SK-N-SH (cell line): Measurements from ENCODE around the gene SPOP. TPM values are rescaled to one million over a fixed set of nuclear protein-coding genes. Genes with fewer than 3 reads are reported as not detected.

Experiments
- CTCF ChIA-PET: fragments of 300-600, 350-600 bp; formaldehyde crosslinking; extraction: SDS; loops from one replicate; lab custom pipeline; 2021; lab: Yijun Ruan, JAX
- POLR2A ChIA-PET: fragments of 350-600 bp; sonication (Branson Sonifier 250); formaldehyde crosslinking; extraction: SDS; loops from one replicate; lab custom pipeline; 2020; ENCODE audit warnings: antibody characterized with exemption, inconsistent platforms; lab: Yijun Ruan, JAX
- DNase-seq: peaks from one replicate; pipeline ENCODE4 v3.0.0; 2012
- H2AFZ ChIP-seq: fragments of 200-600 bp; sonication (generic); 2 replicates; pipeline ENCODE4 v1.8.1; 2016; ENCODE audit warnings: antibody characterized with exemption, mild to moderate bottlenecking, low read depth
- H3F3A ChIP-seq: fragments of 200-600 bp; sonication (generic); replicated peaks from 2 replicates; pipeline ENCODE3; 2016; ENCODE audit warnings: antibody characterized with exemption, mild to moderate bottlenecking; ENCODE audit not compliant: insufficient read depth
- H3K27ac ChIP-seq, 2 experiments: fragments of 200-500 bp in 1 of 2; fragments of 200-600 bp in 1 of 2; sonication (Bioruptor generic) in 1 of 2; sonication (generic), shearing (Covaris generic) in 1 of 2; 2 replicates each; pipeline versions ENCODE4 v1.5.1 to v1.6.1; 2014 to 2016; ENCODE audit warnings: low read depth in 2 of 2, inconsistent platforms in 1 of 2, low read length in 1 of 2, mild to moderate bottlenecking in 1 of 2, mixed read lengths in 1 of 2
- H3K27me3 ChIP-seq: fragments of 200-600 bp; sonication (generic), shearing (Covaris generic); 2 replicates; pipeline ENCODE4 v1.6.1; 2016; ENCODE audit warnings: mixed run types; ENCODE audit not compliant: insufficient read depth
- H3K36me3 ChIP-seq, 2 experiments: fragments of 200-500 bp in 1 of 2; fragments of 200-600 bp in 1 of 2; sonication (Bioruptor generic) in 1 of 2; sonication (generic) in 1 of 2; replicated peaks in 1 of 2; 2 replicates each; pipeline versions ENCODE3 to v1.5.1; 2014 to 2016; ENCODE audit warnings: low read length in 1 of 2, mild to moderate bottlenecking in 1 of 2; ENCODE audit not compliant: insufficient read depth in 2 of 2, control insufficient read depth in 1 of 2
- H3K4me1 ChIP-seq, 2 experiments: fragments of 200-500 bp in 1 of 2; fragments of 200-600 bp in 1 of 2; sonication (Bioruptor generic) in 1 of 2; sonication (generic), shearing (Covaris generic) in 1 of 2; 2 replicates each; pipeline versions ENCODE4 v1.5.1 to v1.6.1; 2014 to 2016; ENCODE audit warnings: low read depth in 1 of 2, low read length in 1 of 2, mixed run types in 1 of 2; ENCODE audit not compliant: insufficient read depth in 2 of 2, control insufficient read depth in 1 of 2
- H3K4me2 ChIP-seq: fragments of 200-600 bp; sonication (generic), shearing (Covaris generic); 2 replicates; pipeline ENCODE4 v1.6.1; 2017; ENCODE audit warnings: mixed run types
- H3K4me3 ChIP-seq, 2 experiments: fragments of 200-500 bp in 1 of 2; fragments of 200-600 bp in 1 of 2; sonication (Bioruptor generic) in 1 of 2; sonication (generic), shearing (Covaris generic) in 1 of 2; 2 replicates each; pipeline versions ENCODE4 v1.5.1 to v1.8.1; 2014 to 2016; ENCODE audit warnings: low read depth in 2 of 2, inconsistent platforms in 1 of 2, low read length in 1 of 2, mild to moderate bottlenecking in 1 of 2, mixed read lengths in 1 of 2, moderate library complexity in 1 of 2
- H3K79me2 ChIP-seq: fragments of 200-600 bp; sonication (generic); 2 replicates; pipeline ENCODE4 v1.8.1; 2017; ENCODE audit warnings: mild to moderate bottlenecking; ENCODE audit not compliant: insufficient read depth
- H3K9ac ChIP-seq: fragments of 200-600 bp; sonication (generic); 2 replicates; pipeline ENCODE4 v1.6.1; 2017; ENCODE audit warnings: mixed run types
- H3K9me2 ChIP-seq: fragments of 200-600 bp; sonication (generic); 2 replicates; pipeline ENCODE4 v1.6.1; 2017; ENCODE audit warnings: mixed run types
- H3K9me3 ChIP-seq: fragments of 200-600 bp; sonication (generic); 2 replicates; pipeline ENCODE4 v1.6.1; 2017; ENCODE audit warnings: mixed run types, mild to moderate bottlenecking, moderate library complexity
- H4K20me1 ChIP-seq: fragments of 200-600 bp; sonication (generic); 2 replicates; pipeline ENCODE4 v1.6.1; 2017; ENCODE audit warnings: mild to moderate bottlenecking, mixed run types; ENCODE audit not compliant: insufficient read depth
- ELF1 ChIP-seq: IDR thresholded peaks from 2 replicates; pipeline ENCODE4 v1.4.0; 2012
- EP300 ChIP-seq, 2 experiments: IDR thresholded peaks; 2 replicates each; pipeline versions ENCODE4 v1.4.0 to v1.6.1; 2012; ENCODE audit warnings: borderline replicate concordance in 1 of 2, low read depth in 1 of 2, low read length in 1 of 2
- FOXM1 ChIP-seq: IDR thresholded peaks from 2 replicates; pipeline ENCODE4 v1.4.0; 2012; ENCODE audit warnings: low read depth, mild to moderate bottlenecking
- GABPA ChIP-seq: IDR thresholded peaks from 2 replicates; pipeline ENCODE4 v1.4.0; 2012; ENCODE audit warnings: low read depth, mild to moderate bottlenecking
- JUND ChIP-seq: IDR thresholded peaks from 2 replicates; pipeline ENCODE4 v1.4.0; 2012
- MXI1 ChIP-seq: IDR thresholded peaks from 2 replicates; pipeline ENCODE4 v1.6.1; 2012; ENCODE audit warnings: mild to moderate bottlenecking, low read depth, low read length, improper control_type of control experiment
- NRF1 ChIP-seq: IDR thresholded peaks from 2 replicates; pipeline ENCODE4 v1.6.1; 2012; ENCODE audit warnings: low read depth, mild to moderate bottlenecking, low read length
- POLR2AphosphoS5 ChIP-seq: IDR thresholded peaks from 2 replicates; pipeline ENCODE4 v1.6.1; 2012; ENCODE audit warnings: low read depth, low read length
- RAD21 ChIP-seq: IDR thresholded peaks from 2 replicates; pipeline ENCODE4 v1.6.1; 2012; ENCODE audit warnings: mild to moderate bottlenecking, low read length
- RCOR1 ChIP-seq: fragments of 150-350 bp; IDR thresholded peaks from 2 replicates; pipeline ENCODE4 v1.6.1; 2017; ENCODE audit warnings: antibody characterized with exemption, low read length
- SIN3A ChIP-seq: IDR thresholded peaks from 2 replicates; pipeline ENCODE4 v1.6.1; 2012; ENCODE audit warnings: low read depth, mild to moderate bottlenecking, low read length, moderate library complexity, borderline replicate concordance
- SMC3 ChIP-seq: IDR thresholded peaks from 2 replicates; pipeline ENCODE4 v1.6.1; 2012; ENCODE audit warnings: low read depth, low read length, improper control_type of control experiment
- WGBS: methylation state at CpG from one replicate; pipeline ENCODE4 v1.1.6; 2017; ENCODE audit warnings: low lambda C conversion rate; 5-methylcytosine and 5-hydroxymethylcytosine counted together
- polyA plus RNA-seq, 3 experiments: library from polyadenylated mRNA; depleted of rRNA; stranded (reverse); fragments of >200 nt; gene quantifications; 2 replicates each; pipeline ENCODE4 v1.2.3, GENCODE V29; 2012
- TF ChIP-seq, protein P1 (sequence below): IDR thresholded peaks from 2 replicates; pipeline ENCODE4; 2012
- TF ChIP-seq, protein P2 (sequence below): IDR thresholded peaks from 2 replicates; pipeline ENCODE4 v1.6.1; 2012; ENCODE audit warnings: mild to moderate bottlenecking, low read depth, low read length, moderate library complexity
- TF ChIP-seq, protein P3 (sequence below): fragments of 200-600 bp; sonication (generic); IDR thresholded peaks from 2 replicates; pipeline ENCODE4 v1.6.1; 2017; ENCODE audit warnings: antibody characterized with exemption, mild to moderate bottlenecking, moderate library complexity

SPOP gene
- polyA plus RNA-seq, 1 of the 3 experiments (the other 2 are of a cell fraction): 54.0 TPM

DNA sequence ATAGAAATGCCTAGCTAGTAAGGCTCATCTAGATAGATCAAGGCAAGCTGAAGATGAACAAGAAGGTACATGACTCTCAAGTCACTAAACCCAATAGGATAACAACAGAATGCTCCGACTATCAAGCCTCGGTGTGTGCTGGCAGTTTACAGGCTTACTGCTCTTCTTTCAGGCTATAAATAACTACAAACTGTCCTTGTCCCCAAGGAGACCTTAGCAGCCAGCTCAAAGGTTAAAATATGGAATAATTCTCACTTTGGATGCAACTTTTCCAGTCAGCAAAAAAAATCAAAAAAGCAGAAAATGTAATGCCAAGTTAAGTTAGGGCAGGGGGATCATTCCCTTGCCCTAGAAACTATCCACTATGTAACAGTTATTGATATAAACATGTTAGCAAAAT is 44.6 kb downstream of the SPOP start:
- Histone ChIP-seq H3K9me2 (no peaks in the 10 kb centered on the region), H3K4me1 (peaks cover 6 to 62% of the 10 kb centered on the region in 2 experiments), H2AFZ (no peak overlapping the region), H3K9ac (no peak overlapping the region), H3K79me2 (peaks cover 77% of the 10 kb centered on the region), H3F3A (peaks cover 39% of the 10 kb centered on the region), H3K27me3 (no peaks in the 10 kb centered on the region), H3K4me3 (no peak overlapping the region), H3K9me3 (no peaks in the 10 kb centered on the region), H3K36me3 (no peaks in the 10 kb centered on the region), H3K27ac (no peak overlapping the region), H3K4me2 (no peak overlapping the region), H4K20me1 (peaks cover under 1% of the 10 kb centered on the region; the same call in 1 of the 2 replicates)
- ChIA-PET CTCF (interaction anchor here (0.6 to 2.0 kb wide), 4 partner anchors 30 to 66 kb away, joined by 3 to 7 read pairs (median 4); no protein-coding TSS in a partner anchor), POLR2A (no interaction called here)
- DNase-seq: no peak
- WGBS: 89% methylated on average over 2 of the region's 2 CpGs
- TF ChIP-seq, protein P1, sequence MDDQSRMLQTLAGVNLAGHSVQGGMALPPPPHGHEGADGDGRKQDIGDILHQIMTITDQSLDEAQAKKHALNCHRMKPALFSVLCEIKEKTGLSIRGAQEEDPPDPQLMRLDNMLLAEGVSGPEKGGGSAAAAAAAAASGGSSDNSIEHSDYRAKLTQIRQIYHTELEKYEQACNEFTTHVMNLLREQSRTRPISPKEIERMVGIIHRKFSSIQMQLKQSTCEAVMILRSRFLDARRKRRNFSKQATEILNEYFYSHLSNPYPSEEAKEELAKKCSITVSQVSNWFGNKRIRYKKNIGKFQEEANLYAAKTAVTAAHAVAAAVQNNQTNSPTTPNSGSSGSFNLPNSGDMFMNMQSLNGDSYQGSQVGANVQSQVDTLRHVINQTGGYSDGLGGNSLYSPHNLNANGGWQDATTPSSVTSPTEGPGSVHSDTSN: no peak
- TF ChIP-seq GABPA (no peak), EP300 (IDR thresholded peaks at IDR 0.05; ENCODE audit: borderline replicate concordance in 1 of 2, low read depth in 1 of 2, low read length in 1 of 2) (no peak), RAD21 (no peak)
- TF ChIP-seq, protein P2, sequence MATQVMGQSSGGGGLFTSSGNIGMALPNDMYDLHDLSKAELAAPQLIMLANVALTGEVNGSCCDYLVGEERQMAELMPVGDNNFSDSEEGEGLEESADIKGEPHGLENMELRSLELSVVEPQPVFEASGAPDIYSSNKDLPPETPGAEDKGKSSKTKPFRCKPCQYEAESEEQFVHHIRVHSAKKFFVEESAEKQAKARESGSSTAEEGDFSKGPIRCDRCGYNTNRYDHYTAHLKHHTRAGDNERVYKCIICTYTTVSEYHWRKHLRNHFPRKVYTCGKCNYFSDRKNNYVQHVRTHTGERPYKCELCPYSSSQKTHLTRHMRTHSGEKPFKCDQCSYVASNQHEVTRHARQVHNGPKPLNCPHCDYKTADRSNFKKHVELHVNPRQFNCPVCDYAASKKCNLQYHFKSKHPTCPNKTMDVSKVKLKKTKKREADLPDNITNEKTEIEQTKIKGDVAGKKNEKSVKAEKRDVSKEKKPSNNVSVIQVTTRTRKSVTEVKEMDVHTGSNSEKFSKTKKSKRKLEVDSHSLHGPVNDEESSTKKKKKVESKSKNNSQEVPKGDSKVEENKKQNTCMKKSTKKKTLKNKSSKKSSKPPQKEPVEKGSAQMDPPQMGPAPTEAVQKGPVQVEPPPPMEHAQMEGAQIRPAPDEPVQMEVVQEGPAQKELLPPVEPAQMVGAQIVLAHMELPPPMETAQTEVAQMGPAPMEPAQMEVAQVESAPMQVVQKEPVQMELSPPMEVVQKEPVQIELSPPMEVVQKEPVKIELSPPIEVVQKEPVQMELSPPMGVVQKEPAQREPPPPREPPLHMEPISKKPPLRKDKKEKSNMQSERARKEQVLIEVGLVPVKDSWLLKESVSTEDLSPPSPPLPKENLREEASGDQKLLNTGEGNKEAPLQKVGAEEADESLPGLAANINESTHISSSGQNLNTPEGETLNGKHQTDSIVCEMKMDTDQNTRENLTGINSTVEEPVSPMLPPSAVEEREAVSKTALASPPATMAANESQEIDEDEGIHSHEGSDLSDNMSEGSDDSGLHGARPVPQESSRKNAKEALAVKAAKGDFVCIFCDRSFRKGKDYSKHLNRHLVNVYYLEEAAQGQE: no peak

DNA sequence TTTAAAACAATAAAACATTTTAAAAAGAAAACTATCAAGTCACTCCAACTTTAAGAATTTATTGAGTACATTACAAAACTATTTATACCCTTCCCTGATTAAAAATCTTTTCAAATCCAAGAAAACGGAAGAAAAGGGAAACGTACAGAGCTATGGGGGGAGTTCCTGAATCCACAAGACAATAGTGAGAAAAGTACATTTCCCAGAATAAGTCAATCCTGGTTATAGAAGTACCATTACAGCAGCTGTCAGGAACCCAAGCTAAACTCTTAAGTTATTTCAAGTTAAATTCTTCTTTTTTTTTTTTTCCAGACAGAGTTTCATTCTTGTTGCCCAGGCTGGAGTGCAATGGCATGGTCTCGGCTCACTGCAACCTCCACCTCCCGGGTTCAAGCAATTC is 45.7 kb downstream of the SPOP start:
- Histone ChIP-seq H3K9me2 (no peaks in the 10 kb centered on the region), H3K36me3 (no peaks in the 10 kb centered on the region), H3K4me2 (no peak overlapping the region), H3K27me3 (no peaks in the 10 kb centered on the region), H3K79me2 (peaks cover 81% of the 10 kb centered on the region), H3F3A (peaks cover 34% of the 10 kb centered on the region), H3K4me1 (peaks cover 6 to 57% of the 10 kb centered on the region in 2 experiments), H4K20me1 (peaks cover 6% of the 10 kb centered on the region; the same call in 1 of the 2 replicates), H3K4me3 (no peak overlapping the region), H2AFZ (no peak overlapping the region), H3K9me3 (no peaks in the 10 kb centered on the region), H3K27ac (no peak overlapping the region), H3K9ac (no peak overlapping the region)
- ChIA-PET CTCF (interaction anchor here (0.7 to 1.6 kb wide), 4 partner anchors 18 to 65 kb away, joined by 3 to 4 read pairs (median 4); no protein-coding TSS in a partner anchor), POLR2A (no interaction called here)
- WGBS: 94% methylated on average over 4 of the region's 4 CpGs
- no peak for DNase-seq
- TF ChIP-seq SMC3 (no peak), RCOR1 (no peak), GABPA (no peak), NRF1 (no peak), SIN3A (no peak), MXI1 (no peak), POLR2AphosphoS5 (no peak), ELF1 (no peak), FOXM1 (no peak), JUND (no peak), EP300 (IDR thresholded peaks at IDR 0.05; ENCODE audit: borderline replicate concordance in 1 of 2, low read depth in 1 of 2, low read length in 1 of 2) (no peak)
- TF ChIP-seq, protein P2: no peak
- TF ChIP-seq, protein P3, sequence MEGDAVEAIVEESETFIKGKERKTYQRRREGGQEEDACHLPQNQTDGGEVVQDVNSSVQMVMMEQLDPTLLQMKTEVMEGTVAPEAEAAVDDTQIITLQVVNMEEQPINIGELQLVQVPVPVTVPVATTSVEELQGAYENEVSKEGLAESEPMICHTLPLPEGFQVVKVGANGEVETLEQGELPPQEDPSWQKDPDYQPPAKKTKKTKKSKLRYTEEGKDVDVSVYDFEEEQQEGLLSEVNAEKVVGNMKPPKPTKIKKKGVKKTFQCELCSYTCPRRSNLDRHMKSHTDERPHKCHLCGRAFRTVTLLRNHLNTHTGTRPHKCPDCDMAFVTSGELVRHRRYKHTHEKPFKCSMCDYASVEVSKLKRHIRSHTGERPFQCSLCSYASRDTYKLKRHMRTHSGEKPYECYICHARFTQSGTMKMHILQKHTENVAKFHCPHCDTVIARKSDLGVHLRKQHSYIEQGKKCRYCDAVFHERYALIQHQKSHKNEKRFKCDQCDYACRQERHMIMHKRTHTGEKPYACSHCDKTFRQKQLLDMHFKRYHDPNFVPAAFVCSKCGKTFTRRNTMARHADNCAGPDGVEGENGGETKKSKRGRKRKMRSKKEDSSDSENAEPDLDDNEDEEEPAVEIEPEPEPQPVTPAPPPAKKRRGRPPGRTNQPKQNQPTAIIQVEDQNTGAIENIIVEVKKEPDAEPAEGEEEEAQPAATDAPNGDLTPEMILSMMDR: no peak
- TF ChIP-seq, protein P1: no peak
